Left renal cortex interstitium (tissue), 4 donors: ENCODE results near the gene PDZD4. TPM values are rescaled to one million over a fixed set of nuclear protein-coding genes. Genes with fewer than 3 reads are reported as not detected.

ENCODE experiments used
- DNase-seq, 4 donors: peaks; one replicate each; pipeline ENCODE4 v3.0.0-alpha.2; 2013; ENCODE audit warnings: low read depth in 4 of 4, low spot score in 2 of 4, missing footprints in 1 of 4
- polyA plus RNA-seq, 4 donors: library from polyadenylated mRNA; unstranded; fragments of 120-200 nt; gene quantifications; one replicate each; pipeline ENCODE4 v1.2.1, GENCODE V29; 2013; ENCODE audit not compliant: insufficient read length in 4 of 4

PDZD4 gene
- polyA plus RNA-seq, 4 donors = 7.7 to 11.5 (median 10.1) TPM

GRCh38 chrX:153868576-153869472 is 38.5 kb upstream of the PDZD4 start:
- no peak for DNase-seq

GRCh38 chrX:153867671-153868070 is 37.3 kb upstream of the PDZD4 start:
- no peak for DNase-seq

GRCh38 chrX:153867139-153867538 is 36.8 kb upstream of the PDZD4 start:
- DNase-seq = no peak

- no peak for DNase-seq
Observed at GRCh38 chrX:153866302-153867019, 36.1 kb upstream of the PDZD4 start.

GRCh38 chrX:153865685-153866084 is 35.3 kb upstream of the PDZD4 start:
- DNase-seq = no peak

GRCh38 chrX:153865321-153865580 is 34.9 kb upstream of the PDZD4 start:
- DNase-seq = no peak

- DNase-seq = no peak
Observed at GRCh38 chrX:153864561-153865320, 34.4 kb upstream of the PDZD4 start.

GRCh38 chrX:153864101-153864500 is 33.8 kb upstream of the PDZD4 start:
- DNase-seq = no peak

- DNase-seq = no peak
Observed at GRCh38 chrX:153863251-153863991, 33.1 kb upstream of the PDZD4 start.

- no peak for DNase-seq
Observed at GRCh38 chrX:153862369-153863250, 32.3 kb upstream of the PDZD4 start.

GRCh38 chrX:153861733-153862310 is 31.5 kb upstream of the PDZD4 start:
- no peak for DNase-seq

GRCh38 chrX:153861151-153861550 is 30.8 kb upstream of the PDZD4 start:
- no peak for DNase-seq

GRCh38 chrX:153857348-153857903 is 27.1 kb upstream of the PDZD4 start:
- DNase-seq = no peak

GRCh38 chrX:153854702-153855101 is 24.4 kb upstream of the PDZD4 start:
- DNase-seq = no peak

GRCh38 chrX:153853902-153854267 is 23.5 kb upstream of the PDZD4 start:
- DNase-seq = no peak

- no peak for DNase-seq
Observed at GRCh38 chrX:153853180-153853901, 23.0 kb upstream of the PDZD4 start.

GRCh38 chrX:153851981-153852380 is 21.6 kb upstream of the PDZD4 start:
- DNase-seq = no peak

- DNase-seq = no peak
Observed at GRCh38 chrX:153848325-153848724, 18.0 kb upstream of the PDZD4 start.
